Heart left ventricle (tissue), 13 donors: ENCODE results near the gene PKN1.
"Not testable (repeated sequence)": the region's sequence is repeated elsewhere in the genome, so short reads cannot be mapped to it uniquely, and the experiment has no call there.

Experiments used
- POLR2A ChIP-seq, 2 donors: fragments of 450-650 bp; IDR thresholded peaks; one replicate each; pipeline ENCODE4 v1.6.1; 2017; ENCODE audit warnings: antibody characterized with exemption in 2 of 2, mild to moderate bottlenecking in 2 of 2, moderate library complexity in 2 of 2
- TF ChIP-seq, protein P1 (sequence below), 12 donors: fragments of 200-600 bp; sonication (generic) in 4 of 12; IDR thresholded peaks; one replicate each; pipeline versions ENCODE4 v1.5.0 to v1.8.0; 2018 to 2022; ENCODE audit warnings: antibody characterized with exemption in 12 of 12, mild to moderate bottlenecking in 5 of 12
- donor health status: ischemic (EF 13 %, LVEDD 7.1; RV severe dilation, severe dysfunction).
- donor health status: DM: no; HTN: yes; CAD: no.
- donor health status: DM: no; HTN: no; CAD: no.
- donor health status: ischemic (EF 25% LVEDD 6.9; RV normal size, moderate dysfunction).
- donor health status: ischemic (EF 25% LVEDD 5.7; RV mildly dilated, moderate dysfunction).
- donor health status: ischemic (EF 35%, LVEDD 5.7; RV mildly dilated, moderate dysfunction).
- donor health status: nonischemic (EF 11% LVEDD 7.7; RV severe dilation, severe dysfunction).
- donor health status: DM: yes; HTN: yes; CAD: no.
- donor health status: PGD.
- donor health status: ischemic (EF 29% LVEDD 5.4; RV normal size, mild dysfunction).
- donor health status: nonischemic (EF 23%, LVEDD 6.1; RV moderate dilation, normal function).

DNA sequence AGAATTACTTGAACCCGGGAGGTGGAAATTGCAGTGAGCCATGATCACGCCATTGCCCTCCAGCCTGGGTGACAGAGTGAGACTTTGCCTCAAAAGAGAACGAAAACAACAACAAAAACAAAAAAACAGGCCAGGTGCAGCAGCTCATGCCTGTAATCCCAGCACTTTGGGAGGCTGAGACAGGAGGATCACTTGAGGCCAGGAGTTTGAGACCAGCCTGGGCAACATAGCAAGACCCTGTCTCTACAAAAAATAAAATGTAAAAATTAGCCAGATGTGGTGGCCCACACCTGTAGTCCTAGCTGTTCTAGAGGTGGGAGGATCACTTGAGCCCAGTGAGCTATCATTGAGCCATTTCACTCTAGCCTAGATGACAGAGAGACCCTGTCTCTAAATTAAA is 19.2 kb downstream of the PKN1 start:
- TF ChIP-seq, protein P1, sequence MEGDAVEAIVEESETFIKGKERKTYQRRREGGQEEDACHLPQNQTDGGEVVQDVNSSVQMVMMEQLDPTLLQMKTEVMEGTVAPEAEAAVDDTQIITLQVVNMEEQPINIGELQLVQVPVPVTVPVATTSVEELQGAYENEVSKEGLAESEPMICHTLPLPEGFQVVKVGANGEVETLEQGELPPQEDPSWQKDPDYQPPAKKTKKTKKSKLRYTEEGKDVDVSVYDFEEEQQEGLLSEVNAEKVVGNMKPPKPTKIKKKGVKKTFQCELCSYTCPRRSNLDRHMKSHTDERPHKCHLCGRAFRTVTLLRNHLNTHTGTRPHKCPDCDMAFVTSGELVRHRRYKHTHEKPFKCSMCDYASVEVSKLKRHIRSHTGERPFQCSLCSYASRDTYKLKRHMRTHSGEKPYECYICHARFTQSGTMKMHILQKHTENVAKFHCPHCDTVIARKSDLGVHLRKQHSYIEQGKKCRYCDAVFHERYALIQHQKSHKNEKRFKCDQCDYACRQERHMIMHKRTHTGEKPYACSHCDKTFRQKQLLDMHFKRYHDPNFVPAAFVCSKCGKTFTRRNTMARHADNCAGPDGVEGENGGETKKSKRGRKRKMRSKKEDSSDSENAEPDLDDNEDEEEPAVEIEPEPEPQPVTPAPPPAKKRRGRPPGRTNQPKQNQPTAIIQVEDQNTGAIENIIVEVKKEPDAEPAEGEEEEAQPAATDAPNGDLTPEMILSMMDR (IDR thresholded peaks at IDR 0.05), result not testable (repeated sequence)
- not testable (repeated sequence) for TF ChIP-seq POLR2A (IDR thresholded peaks at IDR 0.05)
